SK-N-SH (cell line): Measurements from ENCODE around the gene PRRX2. TPM values are rescaled to one million over a fixed set of nuclear protein-coding genes. Genes with fewer than 3 reads are reported as not detected.
A peak's percentile ranks its signal among the peaks of the same experiment; 100 is the strongest.

Experiments
- CTCF ChIA-PET: fragments of 300-600, 350-600 bp; formaldehyde crosslinking; extraction: SDS; loops from one replicate; lab custom pipeline; 2021; lab: Yijun Ruan, JAX
- POLR2A ChIA-PET: fragments of 350-600 bp; sonication (Branson Sonifier 250); formaldehyde crosslinking; extraction: SDS; loops from one replicate; lab custom pipeline; 2020; ENCODE audit warnings: antibody characterized with exemption, inconsistent platforms; lab: Yijun Ruan, JAX
- DNase-seq: peaks from one replicate; pipeline ENCODE4 v3.0.0; 2012
- H2AFZ ChIP-seq: fragments of 200-600 bp; sonication (generic); 2 replicates; pipeline ENCODE4 v1.8.1; 2016; ENCODE audit warnings: antibody characterized with exemption, mild to moderate bottlenecking, low read depth
- H3F3A ChIP-seq: fragments of 200-600 bp; sonication (generic); replicated peaks from 2 replicates; pipeline ENCODE3; 2016; ENCODE audit warnings: antibody characterized with exemption, mild to moderate bottlenecking; ENCODE audit not compliant: insufficient read depth
- H3K27ac ChIP-seq, 2 experiments: fragments of 200-500 bp in 1 of 2; fragments of 200-600 bp in 1 of 2; sonication (Bioruptor generic) in 1 of 2; sonication (generic), shearing (Covaris generic) in 1 of 2; 2 replicates each; pipeline versions ENCODE4 v1.5.1 to v1.6.1; 2014 to 2016; ENCODE audit warnings: low read depth in 2 of 2, inconsistent platforms in 1 of 2, low read length in 1 of 2, mild to moderate bottlenecking in 1 of 2, mixed read lengths in 1 of 2
- H3K27me3 ChIP-seq: fragments of 200-600 bp; sonication (generic), shearing (Covaris generic); 2 replicates; pipeline ENCODE4 v1.6.1; 2016; ENCODE audit warnings: mixed run types; ENCODE audit not compliant: insufficient read depth
- H3K36me3 ChIP-seq, 2 experiments: fragments of 200-500 bp in 1 of 2; fragments of 200-600 bp in 1 of 2; sonication (Bioruptor generic) in 1 of 2; sonication (generic) in 1 of 2; replicated peaks in 1 of 2; 2 replicates each; pipeline versions ENCODE3 to v1.5.1; 2014 to 2016; ENCODE audit warnings: low read length in 1 of 2, mild to moderate bottlenecking in 1 of 2; ENCODE audit not compliant: insufficient read depth in 2 of 2, control insufficient read depth in 1 of 2
- H3K4me1 ChIP-seq, 2 experiments: fragments of 200-500 bp in 1 of 2; fragments of 200-600 bp in 1 of 2; sonication (Bioruptor generic) in 1 of 2; sonication (generic), shearing (Covaris generic) in 1 of 2; 2 replicates each; pipeline versions ENCODE4 v1.5.1 to v1.6.1; 2014 to 2016; ENCODE audit warnings: low read depth in 1 of 2, low read length in 1 of 2, mixed run types in 1 of 2; ENCODE audit not compliant: insufficient read depth in 2 of 2, control insufficient read depth in 1 of 2
- H3K4me2 ChIP-seq: fragments of 200-600 bp; sonication (generic), shearing (Covaris generic); 2 replicates; pipeline ENCODE4 v1.6.1; 2017; ENCODE audit warnings: mixed run types
- H3K4me3 ChIP-seq, 2 experiments: fragments of 200-500 bp in 1 of 2; fragments of 200-600 bp in 1 of 2; sonication (Bioruptor generic) in 1 of 2; sonication (generic), shearing (Covaris generic) in 1 of 2; 2 replicates each; pipeline versions ENCODE4 v1.5.1 to v1.8.1; 2014 to 2016; ENCODE audit warnings: low read depth in 2 of 2, inconsistent platforms in 1 of 2, low read length in 1 of 2, mild to moderate bottlenecking in 1 of 2, mixed read lengths in 1 of 2, moderate library complexity in 1 of 2
- H3K79me2 ChIP-seq: fragments of 200-600 bp; sonication (generic); 2 replicates; pipeline ENCODE4 v1.8.1; 2017; ENCODE audit warnings: mild to moderate bottlenecking; ENCODE audit not compliant: insufficient read depth
- H3K9ac ChIP-seq: fragments of 200-600 bp; sonication (generic); 2 replicates; pipeline ENCODE4 v1.6.1; 2017; ENCODE audit warnings: mixed run types
- H3K9me2 ChIP-seq: fragments of 200-600 bp; sonication (generic); 2 replicates; pipeline ENCODE4 v1.6.1; 2017; ENCODE audit warnings: mixed run types
- H3K9me3 ChIP-seq: fragments of 200-600 bp; sonication (generic); 2 replicates; pipeline ENCODE4 v1.6.1; 2017; ENCODE audit warnings: mixed run types, mild to moderate bottlenecking, moderate library complexity
- H4K20me1 ChIP-seq: fragments of 200-600 bp; sonication (generic); 2 replicates; pipeline ENCODE4 v1.6.1; 2017; ENCODE audit warnings: mild to moderate bottlenecking, mixed run types; ENCODE audit not compliant: insufficient read depth
- EP300 ChIP-seq, 2 experiments: IDR thresholded peaks; 2 replicates each; pipeline versions ENCODE4 v1.4.0 to v1.6.1; 2012; ENCODE audit warnings: borderline replicate concordance in 1 of 2, low read depth in 1 of 2, low read length in 1 of 2
- FOSL2 ChIP-seq: IDR thresholded peaks from 2 replicates; pipeline ENCODE4 v1.4.0; 2012; ENCODE audit warnings: low read depth, mild to moderate bottlenecking, moderate library complexity, borderline replicate concordance
- FOXM1 ChIP-seq: IDR thresholded peaks from 2 replicates; pipeline ENCODE4 v1.4.0; 2012; ENCODE audit warnings: low read depth, mild to moderate bottlenecking
- GABPA ChIP-seq: IDR thresholded peaks from 2 replicates; pipeline ENCODE4 v1.4.0; 2012; ENCODE audit warnings: low read depth, mild to moderate bottlenecking
- NFIC ChIP-seq: IDR thresholded peaks from 2 replicates; pipeline ENCODE4 v1.4.0; 2012; ENCODE audit warnings: borderline replicate concordance
- POLR2AphosphoS5 ChIP-seq: IDR thresholded peaks from 2 replicates; pipeline ENCODE4 v1.6.1; 2012; ENCODE audit warnings: low read depth, low read length
- SMC3 ChIP-seq: IDR thresholded peaks from 2 replicates; pipeline ENCODE4 v1.6.1; 2012; ENCODE audit warnings: low read depth, low read length, improper control_type of control experiment
- TEAD4 ChIP-seq: IDR thresholded peaks from 2 replicates; pipeline ENCODE4 v1.4.0; 2012; ENCODE audit warnings: mild to moderate bottlenecking, borderline replicate concordance; ENCODE audit not compliant: insufficient read depth
- YY1 ChIP-seq: IDR thresholded peaks from 2 replicates; pipeline ENCODE4 v1.4.0; 2012; ENCODE audit warnings: low read depth, mild to moderate bottlenecking
- WGBS: methylation state at CpG from one replicate; pipeline ENCODE4 v1.1.6; 2017; ENCODE audit warnings: low lambda C conversion rate; 5-methylcytosine and 5-hydroxymethylcytosine counted together
- polyA plus RNA-seq, 3 experiments: library from polyadenylated mRNA; depleted of rRNA; stranded (reverse); fragments of >200 nt; gene quantifications; 2 replicates each; pipeline ENCODE4 v1.2.3, GENCODE V29; 2012
- TF ChIP-seq, protein P1 (sequence below): IDR thresholded peaks from 2 replicates; pipeline ENCODE4 v1.4.0; 2012; ENCODE audit warnings: low read depth
- TF ChIP-seq, protein P2 (sequence below): fragments of 200-600 bp; sonication (generic); IDR thresholded peaks from 2 replicates; pipeline ENCODE4 v1.6.1; 2017; ENCODE audit warnings: antibody characterized with exemption, mild to moderate bottlenecking, moderate library complexity
- TF ChIP-seq, protein P3 (sequence below): IDR thresholded peaks from 2 replicates; pipeline ENCODE4 v1.4.0; 2012; ENCODE audit warnings: low read depth, borderline replicate concordance

PRRX2 gene
- polyA plus RNA-seq, 1 of the 3 experiments (the other 2 are of a cell fraction): 0.84 TPM

DNA sequence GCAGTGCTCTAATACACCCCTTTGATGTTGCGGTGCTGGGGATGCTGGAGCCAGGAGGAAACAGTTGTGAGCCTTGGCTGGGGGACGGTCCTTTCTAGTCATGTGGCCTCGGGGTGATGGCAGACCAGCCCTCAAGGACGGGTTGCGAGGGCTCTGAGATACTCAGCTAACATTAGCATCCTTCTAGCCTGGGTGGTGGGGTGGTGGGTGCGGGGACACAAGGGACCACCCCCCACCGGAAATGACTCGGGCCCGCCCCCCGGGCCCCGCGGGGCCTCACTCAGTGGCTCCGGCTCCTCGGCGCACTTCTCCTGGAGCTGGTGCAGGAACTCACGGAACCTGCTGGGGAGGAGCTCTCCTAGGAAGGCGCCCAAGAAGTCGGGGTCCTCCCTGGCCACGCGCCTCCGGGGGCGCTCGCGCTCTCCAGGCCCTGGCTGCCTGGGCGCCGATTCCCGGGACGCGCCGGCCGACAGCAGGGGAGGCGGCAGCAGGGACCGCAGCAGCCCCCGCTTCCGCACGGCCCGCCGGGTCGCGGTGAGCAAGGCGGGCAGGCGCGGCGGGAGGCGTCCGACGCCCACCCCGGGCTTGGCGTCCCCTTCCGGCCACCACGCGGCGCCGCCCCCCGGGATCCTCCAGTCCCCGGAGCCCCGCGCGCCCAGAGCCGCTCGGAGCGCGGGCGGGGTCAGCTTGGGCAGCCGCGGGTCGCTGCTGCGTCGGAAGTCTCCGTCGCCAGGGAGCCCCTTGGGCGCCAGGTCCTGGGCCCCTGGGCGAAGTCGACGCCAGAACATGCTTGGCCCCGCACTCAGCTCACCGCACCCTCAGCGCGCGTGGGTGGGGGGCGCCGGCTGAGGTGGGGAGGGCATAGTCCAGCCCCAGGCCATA lies 45.4 kb upstream of the PRRX2 start:
- TF ChIP-seq SMC3 (no peak), FOSL2 (no peak), POLR2AphosphoS5 (0 out of 2 replicates have a peak, but pooled peaks have one; percentile 23)
- TF ChIP-seq, protein P1, sequence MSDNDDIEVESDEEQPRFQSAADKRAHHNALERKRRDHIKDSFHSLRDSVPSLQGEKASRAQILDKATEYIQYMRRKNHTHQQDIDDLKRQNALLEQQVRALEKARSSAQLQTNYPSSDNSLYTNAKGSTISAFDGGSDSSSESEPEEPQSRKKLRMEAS: peak; percentile 40; the same call in 1 of the 2 replicates
- TF ChIP-seq, protein P2, sequence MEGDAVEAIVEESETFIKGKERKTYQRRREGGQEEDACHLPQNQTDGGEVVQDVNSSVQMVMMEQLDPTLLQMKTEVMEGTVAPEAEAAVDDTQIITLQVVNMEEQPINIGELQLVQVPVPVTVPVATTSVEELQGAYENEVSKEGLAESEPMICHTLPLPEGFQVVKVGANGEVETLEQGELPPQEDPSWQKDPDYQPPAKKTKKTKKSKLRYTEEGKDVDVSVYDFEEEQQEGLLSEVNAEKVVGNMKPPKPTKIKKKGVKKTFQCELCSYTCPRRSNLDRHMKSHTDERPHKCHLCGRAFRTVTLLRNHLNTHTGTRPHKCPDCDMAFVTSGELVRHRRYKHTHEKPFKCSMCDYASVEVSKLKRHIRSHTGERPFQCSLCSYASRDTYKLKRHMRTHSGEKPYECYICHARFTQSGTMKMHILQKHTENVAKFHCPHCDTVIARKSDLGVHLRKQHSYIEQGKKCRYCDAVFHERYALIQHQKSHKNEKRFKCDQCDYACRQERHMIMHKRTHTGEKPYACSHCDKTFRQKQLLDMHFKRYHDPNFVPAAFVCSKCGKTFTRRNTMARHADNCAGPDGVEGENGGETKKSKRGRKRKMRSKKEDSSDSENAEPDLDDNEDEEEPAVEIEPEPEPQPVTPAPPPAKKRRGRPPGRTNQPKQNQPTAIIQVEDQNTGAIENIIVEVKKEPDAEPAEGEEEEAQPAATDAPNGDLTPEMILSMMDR: peak; percentile 37; the same call in 1 of the 2 replicates
- DNase-seq: peak; percentile 87
- ChIA-PET CTCF (interaction anchor here (0.6 to 12.8 kb wide), 23 partner anchors 7 to 1877 kb away, joined by 3 to 212 read pairs (median 4); partner anchors contain the start of gene ASB6), POLR2A (interaction anchor here (1.0 to 1.8 kb wide), 3 partner anchors 11 to 442 kb away, joined by 3 to 6 read pairs (median 5); partner anchors contain the start of gene IER5L)
- peak overlapping the region; percentile 75; the same call in 1 of the 2 replicates for H2AFZ ChIP-seq
- H4K20me1 ChIP-seq: no peaks in the 10 kb centered on the region
- H3K9me3 ChIP-seq: no peaks in the 10 kb centered on the region
- H3K27ac ChIP-seq: peak overlapping the region in 1 of 2 experiments; percentile 60; a peak in 1 of 4 replicates
- no peaks in the 10 kb centered on the region for H3K36me3 ChIP-seq
- peak overlapping the region; percentile 53 to 57 for H3K4me3 ChIP-seq
- peaks cover 5% of the 10 kb centered on the region for H3F3A ChIP-seq
- H3K4me1 ChIP-seq: peaks cover 0 to 12% of the 10 kb centered on the region in 2 experiments; a peak in 1 of 4 replicates
- 87% methylated on average over 3 of the region's 82 CpGs for WGBS
- H3K9me2 ChIP-seq: no peaks in the 10 kb centered on the region
- H3K9ac ChIP-seq: peak overlapping the region; percentile 61; the same call in 1 of the 2 replicates
- no peaks in the 10 kb centered on the region for H3K79me2 ChIP-seq
- H3K4me2 ChIP-seq: peak overlapping the region; percentile 91
- no peaks in the 10 kb centered on the region for H3K27me3 ChIP-seq

DNA sequence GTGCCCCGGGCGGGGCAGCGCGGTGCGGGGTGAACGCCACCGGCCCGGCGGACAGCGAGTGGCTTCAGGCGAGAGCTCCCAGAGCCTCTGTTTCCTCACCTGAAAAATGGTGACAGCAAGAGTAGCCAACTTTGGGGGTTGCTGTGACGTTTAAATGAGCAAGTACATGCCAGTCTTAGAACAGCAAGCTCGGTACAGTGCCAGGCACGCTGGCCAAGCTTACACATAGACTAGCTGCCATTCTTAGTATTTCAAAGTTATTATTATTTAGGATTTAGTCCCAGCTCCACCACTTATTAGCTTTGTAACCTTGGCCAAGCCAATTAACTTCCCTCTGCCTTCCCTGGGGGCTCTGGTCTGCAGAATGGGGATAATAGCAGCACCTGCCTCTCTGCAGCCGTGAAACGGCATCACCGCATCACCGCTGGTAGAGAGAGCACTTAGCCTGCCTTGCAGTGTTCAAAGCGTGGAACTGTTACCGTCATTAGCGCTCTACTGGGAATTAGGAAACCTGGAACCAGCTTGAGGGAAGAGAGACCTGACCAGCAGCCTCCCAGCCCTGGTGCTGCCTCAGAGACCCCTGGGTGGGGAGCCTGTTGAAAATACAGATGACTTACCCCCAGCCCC lies 44.7 kb upstream of the PRRX2 start, which contains the start of gene C9orf50:
TSS of gene C9orf50 (minus strand) at position 433 of the 627 bp plus-strand sequence. CDS start 527 bp downstream, outside the sequence.
- Histone ChIP-seq H3K9ac (peak within 1 kb of the TSS; percentile 61; the same call in 1 of the 2 replicates), H3K9me3 (no peaks in the 10 kb centered on the region), H4K20me1 (no peaks in the 10 kb centered on the region), H3K4me1 (peaks cover 0 to 12% of the 10 kb centered on the region in 2 experiments; a peak in 1 of 4 replicates), H3K36me3 (no peaks in the 10 kb centered on the region), H2AFZ (peak within 1 kb of the TSS; percentile 75; the same call in 1 of the 2 replicates), H3F3A (peaks cover 6% of the 10 kb centered on the region), H3K27me3 (no peaks in the 10 kb centered on the region), H3K4me2 (peak within 1 kb of the TSS; percentile 91), H3K9me2 (no peaks in the 10 kb centered on the region), H3K79me2 (peaks cover 3% of the 10 kb centered on the region; the same call in 1 of the 2 replicates), H3K27ac (peak within 1 kb of the TSS in 1 of 2 experiments; percentile 60; a peak in 1 of 4 replicates), H3K4me3 (peak within 1 kb of the TSS; percentile 53 to 57)
- POLR2A ChIA-PET: interaction anchor here (0.8 to 1.8 kb wide), 4 partner anchors 10 to 442 kb away, joined by 3 to 6 read pairs (median 4); partner anchors contain the start of gene IER5L
- CTCF ChIA-PET: interaction anchor here (0.9 to 12.8 kb wide), 23 partner anchors 8 to 499 kb away, joined by 3 to 212 read pairs (median 4); partner anchors contain the start of gene ASB6
- TF ChIP-seq SMC3: no peak
- no peak for TF ChIP-seq EP300 (IDR thresholded peaks at IDR 0.05; ENCODE audit: borderline replicate concordance in 1 of 2, low read depth in 1 of 2, low read length in 1 of 2)
- no peak for TF ChIP-seq GABPA
- TF ChIP-seq FOXM1: no peak
- TF ChIP-seq TEAD4: no peak
- TF ChIP-seq NFIC: no peak
- TF ChIP-seq, protein P3, sequence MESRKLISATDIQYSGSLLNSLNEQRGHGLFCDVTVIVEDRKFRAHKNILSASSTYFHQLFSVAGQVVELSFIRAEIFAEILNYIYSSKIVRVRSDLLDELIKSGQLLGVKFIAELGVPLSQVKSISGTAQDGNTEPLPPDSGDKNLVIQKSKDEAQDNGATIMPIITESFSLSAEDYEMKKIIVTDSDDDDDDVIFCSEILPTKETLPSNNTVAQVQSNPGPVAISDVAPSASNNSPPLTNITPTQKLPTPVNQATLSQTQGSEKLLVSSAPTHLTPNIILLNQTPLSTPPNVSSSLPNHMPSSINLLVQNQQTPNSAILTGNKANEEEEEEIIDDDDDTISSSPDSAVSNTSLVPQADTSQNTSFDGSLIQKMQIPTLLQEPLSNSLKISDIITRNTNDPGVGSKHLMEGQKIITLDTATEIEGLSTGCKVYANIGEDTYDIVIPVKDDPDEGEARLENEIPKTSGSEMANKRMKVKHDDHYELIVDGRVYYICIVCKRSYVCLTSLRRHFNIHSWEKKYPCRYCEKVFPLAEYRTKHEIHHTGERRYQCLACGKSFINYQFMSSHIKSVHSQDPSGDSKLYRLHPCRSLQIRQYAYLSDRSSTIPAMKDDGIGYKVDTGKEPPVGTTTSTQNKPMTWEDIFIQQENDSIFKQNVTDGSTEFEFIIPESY: no peak
- TF ChIP-seq YY1: no peak
- no peak for DNase-seq
- 53% methylated on average over 18 of the region's 21 CpGs for WGBS
